ENCODE data around the gene NSD2.

NSD2 gene

GRCh38 chr4:1987721-1988326 is 116.6 kb downstream of the NSD2 start:
- no peaks in the 10 kb centered on the region for H3K27me3 ChIP-seq (replicated peaks; ENCODE audit: control insufficient read depth, insufficient read depth, low read length, poor library complexity, severe bottlenecking)
- DNase-seq = no peak
- no peak overlapping the region for H3K4me3 ChIP-seq (ENCODE audit: insufficient read depth, low read depth, low read length, poor library complexity, severe bottlenecking)
- no peak overlapping the region for H3K27ac ChIP-seq (ENCODE audit: insufficient read depth, low read length, poor library complexity, severe bottlenecking)
- no peaks in the 10 kb centered on the region for H3K4me1 ChIP-seq (ENCODE audit: control insufficient read depth, insufficient read depth, low read length, poor library complexity, severe bottlenecking)
- H3K36me3 ChIP-seq (ENCODE audit: control insufficient read depth, insufficient read depth, low read length) = peaks cover 87% of the 10 kb centered on the region
- H3K9me3 ChIP-seq (ENCODE audit: control insufficient read depth, low read length) = no peaks in the 10 kb centered on the region

- DNase-seq = no peak
- Histone ChIP-seq H3K36me3 (ENCODE audit: control insufficient read depth, insufficient read depth, low read length) (peaks cover 82% of the 10 kb centered on the region), H3K9me3 (ENCODE audit: control insufficient read depth, low read length) (no peaks in the 10 kb centered on the region), H3K4me1 (ENCODE audit: control insufficient read depth, insufficient read depth, low read length, poor library complexity, severe bottlenecking) (no peaks in the 10 kb centered on the region), H3K27ac (ENCODE audit: insufficient read depth, low read length, poor library complexity, severe bottlenecking) (no peak overlapping the region), H3K4me3 (ENCODE audit: insufficient read depth, low read depth, low read length, poor library complexity, severe bottlenecking) (no peak overlapping the region), H3K27me3 (replicated peaks; ENCODE audit: control insufficient read depth, insufficient read depth, low read length, poor library complexity, severe bottlenecking) (no peaks in the 10 kb centered on the region)
These were observed 117.1 kb downstream of the NSD2 start for GRCh38 chr4:1988327-1988724.

GRCh38 chr4:1989533-1990347 is 118.5 kb downstream of the NSD2 start:
- Histone ChIP-seq H3K36me3 (ENCODE audit: control insufficient read depth, insufficient read depth, low read length) (peaks cover 68% of the 10 kb centered on the region), H3K4me1 (ENCODE audit: control insufficient read depth, insufficient read depth, low read length, poor library complexity, severe bottlenecking) (no peaks in the 10 kb centered on the region), H3K27ac (ENCODE audit: insufficient read depth, low read length, poor library complexity, severe bottlenecking) (no peak overlapping the region), H3K9me3 (ENCODE audit: control insufficient read depth, low read length) (no peaks in the 10 kb centered on the region), H3K27me3 (replicated peaks; ENCODE audit: control insufficient read depth, insufficient read depth, low read length, poor library complexity, severe bottlenecking) (no peaks in the 10 kb centered on the region), H3K4me3 (ENCODE audit: insufficient read depth, low read depth, low read length, poor library complexity, severe bottlenecking) (no peak overlapping the region)
- no peak for DNase-seq

- H3K27me3 ChIP-seq (replicated peaks; ENCODE audit: control insufficient read depth, insufficient read depth, low read length, poor library complexity, severe bottlenecking) = no peaks in the 10 kb centered on the region
- H3K4me1 ChIP-seq (ENCODE audit: control insufficient read depth, insufficient read depth, low read length, poor library complexity, severe bottlenecking) = no peaks in the 10 kb centered on the region
- no peak overlapping the region for H3K4me3 ChIP-seq (ENCODE audit: insufficient read depth, low read depth, low read length, poor library complexity, severe bottlenecking)
- peaks cover 62% of the 10 kb centered on the region for H3K36me3 ChIP-seq (ENCODE audit: control insufficient read depth, insufficient read depth, low read length)
- H3K27ac ChIP-seq (ENCODE audit: insufficient read depth, low read length, poor library complexity, severe bottlenecking) = no peak overlapping the region
- H3K9me3 ChIP-seq (ENCODE audit: control insufficient read depth, low read length) = no peaks in the 10 kb centered on the region
- no peak for DNase-seq
These were observed 119.1 kb downstream of the NSD2 start for GRCh38 chr4:1990348-1990645.

GRCh38 chr4:1990676-1991075 is 119.5 kb downstream of the NSD2 start:
- no peaks in the 10 kb centered on the region for H3K9me3 ChIP-seq (ENCODE audit: control insufficient read depth, low read length)
- no peaks in the 10 kb centered on the region for H3K4me1 ChIP-seq (ENCODE audit: control insufficient read depth, insufficient read depth, low read length, poor library complexity, severe bottlenecking)
- peaks cover 59% of the 10 kb centered on the region for H3K36me3 ChIP-seq (ENCODE audit: control insufficient read depth, insufficient read depth, low read length)
- no peak for DNase-seq
- H3K27ac ChIP-seq (ENCODE audit: insufficient read depth, low read length, poor library complexity, severe bottlenecking) = no peak overlapping the region
- H3K27me3 ChIP-seq (replicated peaks; ENCODE audit: control insufficient read depth, insufficient read depth, low read length, poor library complexity, severe bottlenecking) = no peaks in the 10 kb centered on the region
- H3K4me3 ChIP-seq (ENCODE audit: insufficient read depth, low read depth, low read length, poor library complexity, severe bottlenecking) = no peak overlapping the region

- H3K27me3 ChIP-seq (replicated peaks; ENCODE audit: control insufficient read depth, insufficient read depth, low read length, poor library complexity, severe bottlenecking) = no peaks in the 10 kb centered on the region
- peaks cover 55% of the 10 kb centered on the region for H3K36me3 ChIP-seq (ENCODE audit: control insufficient read depth, insufficient read depth, low read length)
- no peak for DNase-seq
- H3K27ac ChIP-seq (ENCODE audit: insufficient read depth, low read length, poor library complexity, severe bottlenecking) = no peak overlapping the region
- no peak overlapping the region for H3K4me3 ChIP-seq (ENCODE audit: insufficient read depth, low read depth, low read length, poor library complexity, severe bottlenecking)
- H3K4me1 ChIP-seq (ENCODE audit: control insufficient read depth, insufficient read depth, low read length, poor library complexity, severe bottlenecking) = no peaks in the 10 kb centered on the region
- H3K9me3 ChIP-seq (ENCODE audit: control insufficient read depth, low read length) = no peaks in the 10 kb centered on the region
These were observed 119.9 kb downstream of the NSD2 start for GRCh38 chr4:1991087-1991486.

- H3K4me1 ChIP-seq (ENCODE audit: control insufficient read depth, insufficient read depth, low read length, poor library complexity, severe bottlenecking) = no peaks in the 10 kb centered on the region
- no peak overlapping the region for H3K27ac ChIP-seq (ENCODE audit: insufficient read depth, low read length, poor library complexity, severe bottlenecking)
- DNase-seq = no peak
- H3K36me3 ChIP-seq (ENCODE audit: control insufficient read depth, insufficient read depth, low read length) = peaks cover 47% of the 10 kb centered on the region
- no peak overlapping the region for H3K4me3 ChIP-seq (ENCODE audit: insufficient read depth, low read depth, low read length, poor library complexity, severe bottlenecking)
- H3K27me3 ChIP-seq (replicated peaks; ENCODE audit: control insufficient read depth, insufficient read depth, low read length, poor library complexity, severe bottlenecking) = no peaks in the 10 kb centered on the region
- no peaks in the 10 kb centered on the region for H3K9me3 ChIP-seq (ENCODE audit: control insufficient read depth, low read length)
These were observed 120.6 kb downstream of the NSD2 start for GRCh38 chr4:1991596-1992434.

- H3K9me3 ChIP-seq (ENCODE audit: control insufficient read depth, low read length) = no peaks in the 10 kb centered on the region
- H3K36me3 ChIP-seq (ENCODE audit: control insufficient read depth, insufficient read depth, low read length) = peaks cover 39% of the 10 kb centered on the region
- H3K4me3 ChIP-seq (ENCODE audit: insufficient read depth, low read depth, low read length, poor library complexity, severe bottlenecking) = no peak overlapping the region
- no peaks in the 10 kb centered on the region for H3K27me3 ChIP-seq (replicated peaks; ENCODE audit: control insufficient read depth, insufficient read depth, low read length, poor library complexity, severe bottlenecking)
- H3K27ac ChIP-seq (ENCODE audit: insufficient read depth, low read length, poor library complexity, severe bottlenecking) = no peak overlapping the region
- no peaks in the 10 kb centered on the region for H3K4me1 ChIP-seq (ENCODE audit: control insufficient read depth, insufficient read depth, low read length, poor library complexity, severe bottlenecking)
- DNase-seq = no peak
These were observed 121.4 kb downstream of the NSD2 start for GRCh38 chr4:1992468-1993168.

GRCh38 chr4:1993169-1993516 is 122.0 kb downstream of the NSD2 start:
- DNase-seq = no peak
- H3K27me3 ChIP-seq (replicated peaks; ENCODE audit: control insufficient read depth, insufficient read depth, low read length, poor library complexity, severe bottlenecking) = no peaks in the 10 kb centered on the region
- no peak overlapping the region for H3K4me3 ChIP-seq (ENCODE audit: insufficient read depth, low read depth, low read length, poor library complexity, severe bottlenecking)
- peaks cover 34% of the 10 kb centered on the region for H3K36me3 ChIP-seq (ENCODE audit: control insufficient read depth, insufficient read depth, low read length)
- H3K9me3 ChIP-seq (ENCODE audit: control insufficient read depth, low read length) = no peaks in the 10 kb centered on the region
- no peaks in the 10 kb centered on the region for H3K4me1 ChIP-seq (ENCODE audit: control insufficient read depth, insufficient read depth, low read length, poor library complexity, severe bottlenecking)
- H3K27ac ChIP-seq (ENCODE audit: insufficient read depth, low read length, poor library complexity, severe bottlenecking) = no peak overlapping the region
